COR-L47 (cell line): Measurements from ENCODE around the gene TNFSF13B.
"Not testable (repeated sequence)": the region's sequence is repeated elsewhere in the genome, so short reads cannot be mapped to it uniquely, and the experiment has no call there.

Source experiments
- DNase-seq: peaks from one replicate; lab custom pipeline; 2025; lab: John Stamatoyannopoulos, UW

TNFSF13B gene, protein sequence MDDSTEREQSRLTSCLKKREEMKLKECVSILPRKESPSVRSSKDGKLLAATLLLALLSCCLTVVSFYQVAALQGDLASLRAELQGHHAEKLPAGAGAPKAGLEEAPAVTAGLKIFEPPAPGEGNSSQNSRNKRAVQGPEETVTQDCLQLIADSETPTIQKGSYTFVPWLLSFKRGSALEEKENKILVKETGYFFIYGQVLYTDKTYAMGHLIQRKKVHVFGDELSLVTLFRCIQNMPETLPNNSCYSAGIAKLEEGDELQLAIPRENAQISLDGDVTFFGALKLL

DNA sequence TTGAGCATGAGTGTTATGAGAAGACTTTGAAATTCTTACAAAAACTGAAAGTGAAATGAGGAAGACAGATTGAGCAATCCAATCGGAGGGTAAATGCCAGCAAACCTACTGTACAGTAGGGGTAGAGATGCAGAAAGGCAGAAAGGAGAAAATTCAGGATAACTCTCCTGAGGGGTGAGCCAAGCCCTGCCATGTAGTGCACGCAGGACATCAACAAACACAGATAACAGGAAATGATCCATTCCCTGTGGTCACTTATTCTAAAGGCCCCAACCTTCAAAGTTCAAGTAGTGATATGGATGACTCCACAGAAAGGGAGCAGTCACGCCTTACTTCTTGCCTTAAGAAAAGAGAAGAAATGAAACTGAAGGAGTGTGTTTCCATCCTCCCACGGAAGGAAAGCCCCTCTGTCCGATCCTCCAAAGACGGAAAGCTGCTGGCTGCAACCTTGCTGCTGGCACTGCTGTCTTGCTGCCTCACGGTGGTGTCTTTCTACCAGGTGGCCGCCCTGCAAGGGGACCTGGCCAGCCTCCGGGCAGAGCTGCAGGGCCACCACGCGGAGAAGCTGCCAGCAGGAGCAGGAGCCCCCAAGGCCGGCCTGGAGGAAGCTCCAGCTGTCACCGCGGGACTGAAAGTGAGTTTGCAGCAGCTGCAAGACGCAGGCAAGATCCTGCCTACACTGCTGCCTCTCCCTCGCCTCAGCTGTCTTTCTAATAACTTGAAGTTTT is at the start of gene TNFSF13B:
Gene TNFSF13B, plus strand, starts transcription at position 118 of the 728 bp plus-strand sequence. Its CDS starts 178 bp downstream, at position 296.
- peak; percentile 18 for DNase-seq

DNA sequence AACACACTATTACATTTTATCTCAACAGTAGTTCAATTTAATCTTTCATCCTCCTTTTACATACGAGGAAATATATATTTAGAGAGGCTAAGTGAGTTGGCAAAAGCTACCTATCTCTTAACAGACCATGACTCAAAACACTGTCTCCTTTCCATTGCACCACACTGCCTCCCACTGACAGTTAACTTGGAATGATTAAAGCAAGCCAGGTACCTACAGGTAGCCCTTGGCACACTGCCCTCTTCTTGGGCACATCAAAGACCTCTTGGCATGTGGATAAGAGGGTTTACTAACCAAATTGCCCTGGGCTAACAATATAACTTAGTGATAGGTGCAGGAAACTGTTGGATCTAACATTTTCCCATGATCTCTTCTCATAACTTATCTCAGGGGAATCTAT is 49.5 kb upstream of the TNFSF13B start:
- DNase-seq = peak; percentile 58

GRCh38 chr13:108223687-108224503 is 45.6 kb upstream of the TNFSF13B start:
- no peak for DNase-seq

DNA sequence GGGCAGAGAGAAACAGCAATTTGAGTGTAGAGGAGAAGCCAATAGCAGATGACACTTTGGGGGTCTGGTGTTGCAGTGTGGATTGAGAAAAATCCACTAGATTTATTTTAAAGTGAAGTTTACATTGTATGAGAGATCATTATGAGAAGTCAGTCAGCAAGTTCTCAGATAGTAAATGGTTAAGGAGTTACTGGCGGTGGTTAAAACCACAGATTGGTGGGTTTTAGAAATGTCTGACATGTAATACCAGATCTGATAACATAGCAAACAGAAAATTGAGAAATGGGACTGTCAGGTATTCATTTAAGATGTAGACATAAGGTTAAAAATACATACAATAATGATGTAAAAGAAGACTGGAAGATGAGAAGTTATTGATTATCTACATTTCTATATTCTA is 44.1 kb upstream of the TNFSF13B start:
- no peak for DNase-seq

DNA sequence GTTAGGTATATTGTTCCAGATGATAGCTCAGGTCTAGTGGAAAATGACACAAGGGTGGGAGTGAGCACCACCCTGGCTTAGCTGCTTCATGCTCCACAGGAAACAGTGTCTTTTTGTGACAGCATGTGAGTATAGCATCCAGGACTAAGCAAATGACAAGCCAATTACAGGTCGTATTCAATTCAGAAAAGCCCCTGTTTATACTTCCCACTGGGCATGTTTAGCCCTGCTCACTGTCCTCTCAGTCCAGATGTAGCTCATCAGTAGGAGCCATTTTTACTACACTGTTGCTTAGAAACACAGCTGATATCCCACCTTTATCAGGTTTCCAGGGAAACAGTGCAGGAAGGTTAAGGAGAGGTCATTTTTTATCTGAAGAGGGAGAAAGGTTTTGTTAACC is 43.3 kb upstream of the TNFSF13B start:
- DNase-seq = peak; percentile 87

DNA sequence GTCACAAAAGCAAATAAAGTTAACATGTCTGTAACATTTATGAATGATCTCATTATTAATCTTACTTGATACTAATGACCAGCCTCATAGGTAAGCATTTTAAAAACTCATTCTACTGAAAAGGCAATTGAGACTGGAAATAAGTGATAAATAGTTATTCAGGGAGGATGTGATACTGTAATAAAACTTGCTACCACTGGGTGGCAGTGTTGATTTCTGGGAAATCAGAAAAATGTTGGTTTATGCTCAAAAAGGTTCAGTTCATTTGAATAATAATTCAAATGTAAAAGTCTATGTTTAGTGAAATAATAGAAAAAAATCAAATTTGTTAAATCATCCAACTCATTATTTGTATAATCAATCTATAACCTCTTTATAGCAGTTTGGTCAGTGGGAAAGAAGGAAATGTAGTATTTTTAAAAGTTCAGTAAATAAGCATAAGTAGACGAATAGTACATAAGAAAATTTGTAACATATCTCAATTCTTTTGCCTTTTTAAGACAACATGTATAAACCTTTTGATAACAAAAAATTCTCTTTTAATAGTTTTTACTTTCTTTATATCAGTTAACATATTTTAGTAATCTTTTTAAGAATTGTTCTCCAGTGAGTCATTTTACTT is 41.8 kb upstream of the TNFSF13B start:
- peak; percentile 5 for DNase-seq

DNA sequence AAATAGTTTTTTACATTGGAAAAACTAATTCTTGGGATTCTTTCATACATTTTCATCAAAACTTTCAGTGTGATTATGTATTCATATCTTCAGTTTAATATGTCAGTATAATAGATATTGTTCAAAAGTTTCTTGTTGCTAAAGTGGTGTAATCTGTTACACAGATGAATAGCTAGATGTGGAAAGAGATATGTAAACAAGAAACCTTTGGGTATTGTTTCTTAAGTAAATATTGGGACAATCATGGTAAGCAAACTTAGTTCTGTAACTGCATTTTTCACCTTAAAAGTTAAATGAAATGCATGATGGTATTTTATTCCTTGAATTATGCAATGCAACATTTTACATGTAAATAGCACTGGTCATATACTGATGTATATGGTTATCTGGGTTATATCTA is 39.1 kb upstream of the TNFSF13B start:
- DNase-seq = no peak

DNA sequence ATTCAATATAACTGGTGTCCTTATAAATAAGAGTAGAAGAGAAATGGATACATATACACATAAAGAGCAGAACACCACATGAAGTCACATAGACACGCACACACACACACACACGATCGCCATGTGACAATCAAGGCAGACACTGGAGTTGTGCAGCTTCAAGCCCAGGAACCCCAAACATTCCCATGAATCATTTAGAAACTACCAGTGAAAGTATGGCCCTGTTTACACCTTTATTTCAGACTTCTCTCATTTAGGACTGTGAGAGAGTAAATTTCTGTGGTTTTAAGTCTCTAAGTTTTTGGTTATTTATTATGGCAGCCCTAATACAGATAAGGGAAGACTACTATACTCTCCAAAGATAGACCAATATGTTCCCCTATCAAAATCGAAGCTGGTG is 20.4 kb upstream of the TNFSF13B start:
- no peak for DNase-seq

DNA sequence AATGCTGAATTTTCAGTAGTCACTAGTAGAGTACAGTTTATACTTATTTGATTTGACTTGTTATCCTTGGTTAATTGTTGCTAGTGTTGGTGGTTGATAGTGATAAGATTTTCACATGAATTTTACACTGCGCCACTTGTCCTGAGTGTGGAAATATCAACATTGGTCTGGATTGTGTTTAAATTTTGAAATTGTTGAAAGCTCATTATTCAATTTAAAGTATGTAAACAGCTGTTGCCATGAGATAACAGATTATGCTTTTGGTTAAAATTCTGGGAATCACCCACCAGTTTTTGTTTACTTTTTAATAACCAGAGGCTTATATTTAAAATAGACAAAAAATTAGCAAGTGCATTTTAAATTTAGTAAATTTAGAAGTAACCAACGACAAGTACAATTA is 12.3 kb upstream of the TNFSF13B start:
- no peak for DNase-seq

- no peak for DNase-seq
Measured at GRCh38 chr13:108263621-108264355, 5.7 kb upstream of the TNFSF13B start.

DNA sequence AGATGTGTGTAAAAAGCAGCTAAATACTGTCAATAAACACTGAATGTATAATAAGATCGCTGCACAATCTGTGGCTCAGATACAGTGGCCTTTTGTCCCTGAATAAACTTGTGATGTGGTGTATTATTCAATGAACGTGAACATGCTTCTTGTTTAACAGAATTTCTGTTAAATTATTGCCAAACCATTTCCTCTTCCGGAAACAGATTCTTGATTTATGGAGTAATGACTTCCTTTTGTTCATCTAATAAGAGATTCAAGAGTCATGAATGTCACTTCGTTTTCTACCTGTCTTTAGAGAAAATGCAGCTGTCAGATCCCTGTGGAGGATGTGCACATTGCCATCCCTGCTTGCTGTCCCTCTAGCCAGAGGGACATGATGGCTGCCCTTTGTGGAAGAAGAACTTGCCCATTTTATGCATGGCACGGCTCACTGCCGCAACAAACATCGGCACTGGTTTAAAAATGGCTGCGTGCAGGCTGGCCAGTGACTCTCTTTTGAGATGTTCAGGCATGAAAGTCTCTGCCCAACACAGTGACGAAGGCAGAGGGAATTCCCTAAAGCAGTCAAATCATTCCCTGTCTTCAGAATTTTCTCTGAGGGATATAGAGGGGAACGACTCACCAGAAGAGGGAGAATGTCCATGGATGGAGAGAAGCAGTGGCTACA is 3.1 kb upstream of the TNFSF13B start:
- no peak for DNase-seq

GRCh38 chr13:108267347-108267746 is 2.2 kb upstream of the TNFSF13B start:
- no peak for DNase-seq

GRCh38 chr13:108267855-108268254 is 1.7 kb upstream of the TNFSF13B start:
- DNase-seq = not testable (repeated sequence)

- no peak for DNase-seq
Measured at GRCh38 chr13:108268466-108269112, 929 bp upstream of the TNFSF13B start.

GRCh38 chr13:108270442-108270841 is 924 bp downstream of the TNFSF13B start:
- DNase-seq = no peak

DNA sequence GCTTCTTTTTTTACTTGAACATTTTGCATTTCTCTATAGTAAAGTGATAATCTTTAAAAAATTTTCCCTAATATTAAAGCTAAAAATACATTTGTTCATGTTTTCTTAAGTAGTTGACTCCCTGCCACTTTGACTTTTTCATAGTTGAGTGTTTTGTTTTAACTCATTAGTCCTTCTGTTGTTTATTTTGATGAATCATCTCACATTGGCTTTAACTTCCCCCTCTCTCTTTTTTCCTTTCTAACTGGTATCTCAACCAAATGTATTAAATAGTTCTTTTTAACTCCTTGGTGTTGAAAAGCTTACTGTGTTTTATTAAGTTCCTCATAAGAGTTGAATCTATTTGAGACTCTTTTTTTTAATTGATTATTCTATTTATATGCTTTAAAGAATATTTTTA is 2.8 kb downstream of the TNFSF13B start:
- no peak for DNase-seq

GRCh38 chr13:108273429-108274118 is 4.1 kb downstream of the TNFSF13B start:
- DNase-seq = no peak

DNA sequence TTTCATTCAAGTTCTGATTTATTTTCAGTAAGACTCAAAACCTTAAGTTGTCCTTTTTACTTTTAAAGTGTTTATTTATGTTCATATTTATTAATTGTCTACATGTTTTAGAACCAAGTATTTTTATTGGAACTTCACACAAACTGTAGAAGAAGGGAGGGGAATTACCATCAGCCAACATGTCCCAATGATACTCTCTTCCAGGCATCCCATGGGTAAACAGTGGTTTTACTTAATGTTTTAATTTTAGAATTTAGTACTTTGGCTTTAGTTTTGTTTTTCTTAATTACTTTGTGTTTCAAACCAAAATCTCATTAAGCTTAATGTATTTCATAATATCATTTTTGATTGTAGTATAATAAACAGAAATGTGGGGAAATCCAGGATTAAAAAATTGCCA is 5.2 kb downstream of the TNFSF13B start:
- no peak for DNase-seq

- no peak for DNase-seq
Measured at GRCh38 chr13:108276060-108276459, 6.5 kb downstream of the TNFSF13B start.

GRCh38 chr13:108278466-108278865 is 8.9 kb downstream of the TNFSF13B start:
- no peak for DNase-seq
